IPS-15b (cell line): ENCODE data around the gene PCDH17.

Source experiments
- H3K27me3 ChIP-seq: one replicate; pipeline ENCODE4 v1.6.1; 2013; ENCODE audit warnings: low read length; ENCODE audit not compliant: control insufficient read depth, insufficient read depth
- H3K36me3 ChIP-seq: one replicate; pipeline ENCODE4 v1.6.1; 2013; ENCODE audit warnings: low read length; ENCODE audit not compliant: control insufficient read depth, insufficient read depth
- H3K4me1 ChIP-seq: one replicate; pipeline ENCODE4 v1.6.1; 2013; ENCODE audit warnings: mild to moderate bottlenecking, low read length; ENCODE audit not compliant: control insufficient read depth, insufficient read depth
- H3K4me3 ChIP-seq: one replicate; pipeline ENCODE4 v1.5.1; 2013; ENCODE audit warnings: low read depth, low read length
- H3K9ac ChIP-seq: one replicate; pipeline ENCODE4 v1.6.1; 2013; ENCODE audit warnings: low read depth, mild to moderate bottlenecking, low read length
- H3K9me3 ChIP-seq: one replicate; pipeline ENCODE4 v1.6.1; 2013; ENCODE audit warnings: mild to moderate bottlenecking, low read length; ENCODE audit not compliant: control insufficient read depth, insufficient read depth

Gene PCDH17

DNA sequence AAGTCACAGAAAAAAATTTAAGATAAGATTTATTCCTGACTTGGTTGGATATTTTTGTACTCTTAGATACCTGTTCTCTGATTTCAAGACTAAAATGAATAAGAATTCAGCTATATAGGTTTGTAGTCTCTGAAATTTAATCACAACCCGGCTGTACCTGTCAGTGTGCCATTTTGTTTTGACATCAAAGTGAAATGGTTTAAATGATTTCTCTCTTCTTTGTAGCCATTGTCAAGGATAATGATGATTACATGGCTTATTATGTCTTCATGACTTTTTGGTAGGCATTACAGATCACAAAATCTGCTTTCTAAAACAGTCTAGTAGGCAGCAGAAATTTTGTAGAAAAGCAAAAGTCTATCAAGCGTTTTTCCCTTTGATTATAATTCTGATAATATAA lies 72.5 kb downstream of the PCDH17 start:
- H3K36me3 ChIP-seq, result no peaks in the 10 kb centered on the region
- H3K9me3 ChIP-seq, result no peaks in the 10 kb centered on the region
- no peaks in the 10 kb centered on the region for H3K27me3 ChIP-seq
- H3K9ac ChIP-seq, result no peak overlapping the region
- no peaks in the 10 kb centered on the region for H3K4me1 ChIP-seq
- no peak overlapping the region for H3K4me3 ChIP-seq

- H3K4me1 ChIP-seq, result peaks cover 2% of the 10 kb centered on the region
- H3K9ac ChIP-seq, result no peak overlapping the region
- no peak overlapping the region for H3K4me3 ChIP-seq
- no peaks in the 10 kb centered on the region for H3K27me3 ChIP-seq
- H3K36me3 ChIP-seq, result no peaks in the 10 kb centered on the region
- no peaks in the 10 kb centered on the region for H3K9me3 ChIP-seq
These were observed 84.8 kb downstream of the PCDH17 start for GRCh38 chr13:57716295-57716694.

DNA sequence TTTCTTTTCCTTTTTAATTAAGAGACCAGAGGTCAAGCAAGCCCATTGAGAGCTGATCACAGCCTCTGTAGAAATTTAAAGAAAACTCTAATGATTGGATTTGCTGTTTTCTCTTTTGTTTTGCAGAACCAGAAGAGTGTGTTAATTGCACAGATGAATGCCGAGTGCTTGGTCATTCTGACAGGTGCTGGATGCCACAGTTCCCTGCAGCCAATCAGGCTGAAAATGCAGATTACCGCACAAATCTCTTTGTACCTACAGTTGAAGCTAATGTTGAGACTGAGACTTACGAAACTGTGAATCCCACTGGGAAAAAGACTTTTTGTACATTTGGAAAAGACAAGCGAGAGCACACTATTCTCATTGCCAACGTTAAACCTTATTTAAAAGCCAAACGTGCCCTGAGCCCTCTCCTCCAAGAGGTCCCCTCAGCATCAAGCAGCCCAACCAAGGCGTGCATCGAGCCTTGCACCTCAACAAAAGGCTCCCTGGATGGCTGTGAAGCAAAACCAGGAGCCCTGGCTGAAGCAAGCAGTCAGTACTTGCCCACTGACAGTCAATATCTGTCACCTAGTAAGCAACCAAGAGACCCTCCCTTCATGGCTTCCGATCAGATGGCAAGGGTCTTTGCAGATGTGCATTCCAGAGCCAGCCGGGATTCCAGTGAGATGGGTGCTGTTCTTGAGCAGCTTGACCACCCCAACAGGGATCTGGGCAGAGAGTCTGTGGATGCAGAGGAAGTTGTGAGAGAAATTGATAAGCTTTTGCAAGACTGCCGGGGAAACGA lies 93.1 kb downstream of the PCDH17 start:
- Histone ChIP-seq H3K9me3 (no peaks in the 10 kb centered on the region), H3K27me3 (no peaks in the 10 kb centered on the region), H3K36me3 (no peaks in the 10 kb centered on the region), H3K9ac (no peak overlapping the region), H3K4me1 (peaks cover 15% of the 10 kb centered on the region), H3K4me3 (no peak overlapping the region)

- Histone ChIP-seq H3K27me3 (no peaks in the 10 kb centered on the region), H3K4me1 (peaks cover 15% of the 10 kb centered on the region), H3K9ac (no peak overlapping the region), H3K36me3 (no peaks in the 10 kb centered on the region), H3K4me3 (no peak overlapping the region), H3K9me3 (no peaks in the 10 kb centered on the region)
These were observed 93.9 kb downstream of the PCDH17 start for GRCh38 chr13:57725480-57725879.

- H3K4me3 ChIP-seq, result no peak overlapping the region
- H3K9ac ChIP-seq, result no peak overlapping the region
- no peaks in the 10 kb centered on the region for H3K27me3 ChIP-seq
- H3K36me3 ChIP-seq, result no peaks in the 10 kb centered on the region
- peaks cover 15% of the 10 kb centered on the region for H3K4me1 ChIP-seq
- no peaks in the 10 kb centered on the region for H3K9me3 ChIP-seq
These were observed 95.4 kb downstream of the PCDH17 start for GRCh38 chr13:57726981-57727380.

DNA sequence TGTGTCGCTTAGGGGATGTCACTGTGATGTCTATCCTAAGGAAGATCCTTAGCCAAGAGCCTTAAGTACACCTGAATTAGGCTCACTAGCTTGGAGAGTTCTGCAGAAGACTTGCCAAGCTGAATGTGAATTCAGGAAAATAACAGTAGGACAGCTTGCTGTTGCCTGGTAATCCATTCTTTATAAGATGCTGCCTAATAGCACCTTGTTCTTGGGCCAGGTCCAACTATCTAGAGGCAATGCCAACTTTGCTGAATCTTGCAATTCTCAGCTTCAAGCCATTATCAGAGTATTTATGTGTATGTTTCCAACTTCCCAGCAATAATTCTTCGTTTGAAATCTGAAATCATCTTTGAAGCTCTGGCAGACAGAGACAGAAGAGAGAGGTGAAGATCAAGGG lies 102.8 kb downstream of the PCDH17 start:
- Histone ChIP-seq H3K9me3 (no peaks in the 10 kb centered on the region), H3K9ac (no peak overlapping the region), H3K4me3 (no peak overlapping the region), H3K36me3 (no peaks in the 10 kb centered on the region), H3K4me1 (no peaks in the 10 kb centered on the region), H3K27me3 (no peaks in the 10 kb centered on the region)

DNA sequence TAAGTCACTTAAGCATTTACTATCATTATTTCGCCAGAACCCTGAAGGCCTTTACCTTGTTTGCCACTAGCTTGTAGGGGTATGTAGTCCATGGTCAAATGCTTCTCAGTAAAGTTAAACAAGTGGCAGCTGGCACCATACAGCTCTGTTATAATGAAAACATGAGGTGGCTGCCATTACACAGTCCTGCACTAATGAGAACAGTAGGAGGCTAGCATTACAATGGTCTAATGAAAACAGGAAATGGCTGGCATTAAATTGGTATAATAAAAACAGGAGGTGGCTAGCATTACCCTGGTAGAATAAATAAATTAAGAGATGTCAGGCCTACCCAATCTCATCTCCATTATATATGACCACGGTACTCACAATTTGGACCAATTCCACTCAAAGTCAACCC lies 107.5 kb downstream of the PCDH17 start:
- peaks cover 2% of the 10 kb centered on the region for H3K4me1 ChIP-seq
- no peaks in the 10 kb centered on the region for H3K36me3 ChIP-seq
- H3K9ac ChIP-seq, result no peak overlapping the region
- H3K4me3 ChIP-seq, result no peak overlapping the region
- no peaks in the 10 kb centered on the region for H3K9me3 ChIP-seq
- no peaks in the 10 kb centered on the region for H3K27me3 ChIP-seq

DNA sequence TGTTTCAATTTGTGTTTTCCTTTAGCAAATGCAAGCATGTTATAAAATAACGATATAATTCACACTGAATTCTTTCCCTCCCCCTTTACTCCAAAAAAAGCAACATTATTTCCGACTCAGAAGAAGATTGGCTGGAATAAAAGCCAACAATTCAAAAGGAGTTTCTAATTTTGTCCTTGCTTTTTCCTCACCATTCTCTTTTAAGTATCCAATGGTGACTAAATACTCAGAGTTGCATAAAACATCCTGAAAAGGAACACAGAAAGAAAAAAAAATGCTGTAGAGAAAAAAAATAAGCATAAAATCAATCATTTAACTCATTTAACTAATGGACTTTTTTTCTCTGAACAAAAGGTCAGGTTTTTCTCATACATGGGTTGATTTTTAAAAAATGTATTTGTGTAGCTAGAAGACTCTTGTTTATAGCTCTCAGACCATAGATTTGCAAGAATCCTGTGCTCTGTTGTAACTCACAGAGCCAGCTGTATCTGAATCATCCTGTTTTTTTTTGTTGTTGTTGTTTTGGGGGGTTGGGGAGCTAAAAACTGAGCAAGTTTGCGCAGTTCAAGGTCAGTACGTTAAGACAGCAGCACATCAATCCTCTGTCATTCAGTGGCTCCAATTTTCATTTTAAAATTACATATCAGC lies 108.1 kb downstream of the PCDH17 start:
- no peaks in the 10 kb centered on the region for H3K27me3 ChIP-seq
- H3K36me3 ChIP-seq, result no peaks in the 10 kb centered on the region
- no peaks in the 10 kb centered on the region for H3K9me3 ChIP-seq
- H3K9ac ChIP-seq, result no peak overlapping the region
- peaks cover 2% of the 10 kb centered on the region for H3K4me1 ChIP-seq
- no peak overlapping the region for H3K4me3 ChIP-seq

- Histone ChIP-seq H3K36me3 (no peaks in the 10 kb centered on the region), H3K9me3 (no peaks in the 10 kb centered on the region), H3K4me3 (no peak overlapping the region), H3K27me3 (no peaks in the 10 kb centered on the region), H3K9ac (no peak overlapping the region), H3K4me1 (peaks cover 2% of the 10 kb centered on the region)
These were observed 109.2 kb downstream of the PCDH17 start for GRCh38 chr13:57740719-57741118.

GRCh38 chr13:57748096-57748495 lies 116.6 kb downstream of the PCDH17 start:
- H3K4me3 ChIP-seq, result no peak overlapping the region
- no peaks in the 10 kb centered on the region for H3K27me3 ChIP-seq
- no peaks in the 10 kb centered on the region for H3K36me3 ChIP-seq
- H3K9ac ChIP-seq, result no peak overlapping the region
- H3K4me1 ChIP-seq, result no peaks in the 10 kb centered on the region
- H3K9me3 ChIP-seq, result no peaks in the 10 kb centered on the region

DNA sequence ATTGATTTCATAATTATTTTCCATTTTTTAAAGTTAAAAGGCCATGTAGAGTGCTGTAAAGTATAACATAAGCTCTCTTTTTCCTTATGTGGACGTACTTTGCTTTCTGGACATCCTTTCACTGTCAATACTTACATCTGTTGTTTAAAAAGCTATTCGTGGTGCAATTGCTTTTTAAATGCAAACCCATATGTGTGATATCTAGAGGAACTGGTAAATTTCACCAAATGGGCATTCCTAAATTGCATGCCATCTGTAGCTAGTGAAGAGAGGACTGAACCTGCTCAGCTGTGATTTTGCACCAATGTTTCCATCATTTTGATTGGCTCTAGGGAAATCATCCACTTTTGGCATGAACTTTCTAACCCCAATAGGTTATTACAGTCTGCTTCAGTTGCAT lies 129.4 kb downstream of the PCDH17 start:
- Histone ChIP-seq H3K9ac (no peak overlapping the region), H3K27me3 (no peaks in the 10 kb centered on the region), H3K4me1 (no peaks in the 10 kb centered on the region), H3K4me3 (no peak overlapping the region), H3K36me3 (no peaks in the 10 kb centered on the region), H3K9me3 (no peaks in the 10 kb centered on the region)

GRCh38 chr13:57763689-57764088 lies 132.1 kb downstream of the PCDH17 start:
- no peaks in the 10 kb centered on the region for H3K27me3 ChIP-seq
- no peaks in the 10 kb centered on the region for H3K9me3 ChIP-seq
- H3K4me3 ChIP-seq, result no peak overlapping the region
- H3K9ac ChIP-seq, result no peak overlapping the region
- no peaks in the 10 kb centered on the region for H3K36me3 ChIP-seq
- H3K4me1 ChIP-seq, result no peaks in the 10 kb centered on the region
